ENCODE data around the gene FAM163A.

Gene FAM163A

GRCh38 chr1:179753061-179753460 lies 10.0 kb downstream of the FAM163A start:
- DNase-seq: no peak

- DNase-seq: no peak
Observed at GRCh38 chr1:179754041-179754624, 11.0 kb downstream of the FAM163A start.

- DNase-seq: no peak
Observed at GRCh38 chr1:179757933-179758332, 14.8 kb downstream of the FAM163A start.

GRCh38 chr1:179760521-179760920 lies 17.4 kb downstream of the FAM163A start:
- no peak for DNase-seq

- no peak for DNase-seq
Observed at GRCh38 chr1:179761296-179761695, 18.2 kb downstream of the FAM163A start.

GRCh38 chr1:179761846-179762640 lies 19.0 kb downstream of the FAM163A start:
- DNase-seq: no peak

GRCh38 chr1:179767177-179767581 lies 24.1 kb downstream of the FAM163A start:
- no peak for DNase-seq

GRCh38 chr1:179767996-179768395 lies 24.9 kb downstream of the FAM163A start:
- DNase-seq: no peak

GRCh38 chr1:179770887-179771502 lies 27.9 kb downstream of the FAM163A start:
- DNase-seq: no peak

GRCh38 chr1:179773264-179773663 lies 30.2 kb downstream of the FAM163A start:
- DNase-seq: no peak

- DNase-seq: no peak
Observed at GRCh38 chr1:179774000-179774399, 30.9 kb downstream of the FAM163A start.

- no peak for DNase-seq
Observed at GRCh38 chr1:179774566-179774965, 31.5 kb downstream of the FAM163A start.

- DNase-seq: no peak
Observed at GRCh38 chr1:179775009-179775408, 31.9 kb downstream of the FAM163A start.

GRCh38 chr1:179776831-179777230 lies 33.7 kb downstream of the FAM163A start:
- no peak for DNase-seq

- no peak for DNase-seq
Observed at GRCh38 chr1:179777731-179778130, 34.6 kb downstream of the FAM163A start.

GRCh38 chr1:179779645-179780272 lies 36.7 kb downstream of the FAM163A start:
- DNase-seq: no peak

GRCh38 chr1:179781962-179782361 lies 38.9 kb downstream of the FAM163A start:
- DNase-seq: peak; percentile 34

- DNase-seq: peak; percentile 1
Observed at GRCh38 chr1:179785031-179785431, 41.9 kb downstream of the FAM163A start.

GRCh38 chr1:179785728-179786127 lies 42.6 kb downstream of the FAM163A start:
- no peak for DNase-seq

- DNase-seq: peak; percentile 15
Observed at GRCh38 chr1:179786815-179787685, 44.0 kb downstream of the FAM163A start.

GRCh38 chr1:179788259-179788658 lies 45.2 kb downstream of the FAM163A start:
- DNase-seq: no peak

- DNase-seq: no peak
Observed at GRCh38 chr1:179793281-179793680, 50.2 kb downstream of the FAM163A start.

GRCh38 chr1:179794146-179794545 lies 51.1 kb downstream of the FAM163A start:
- DNase-seq: no peak

All from right forelimb (tissue), 1 donor.